ENCODE results near the gene HOXD8. TPM values are rescaled to one million over a fixed set of nuclear protein-coding genes. Genes with fewer than 3 reads are reported as not detected.
A peak's percentile ranks its signal among the peaks of the same experiment; 100 is the strongest.

The HOXD8 gene
- 6.4 and 8.2 TPM in 2 replicates for polyA plus RNA-seq (2012; rRNA removed)
- polyA plus RNA-seq (2012; cell fraction: cytosol; rRNA removed) = 9.8 and 10.2 TPM in 2 replicates
- 3.2 and 5.0 TPM in 2 replicates for polyA plus RNA-seq (2012; cell fraction: nucleus; rRNA removed)

GRCh38 chr2:176128982-176129796 lies at the start of gene HOXD8:
TSS of gene HOXD8 (plus strand) at chr2:176129705. CDS start at chr2:176130367, 662 bp downstream.
- Histone ChIP-seq H2AFZ (ENCODE audit: low read depth) (peak within 1 kb of the TSS; percentile 53), H3K27ac (ENCODE audit: low read depth in 2 of 2, low read length in 1 of 2) (peak within 1 kb of the TSS; percentile 62 to 63), H4K20me1 (ENCODE audit: insufficient read depth) (no peaks in the 10 kb centered on the region), H3K9me2 (no peaks in the 10 kb centered on the region), H3K36me3 (replicated peaks in 1 of 2; ENCODE audit: control insufficient read depth in 1 of 2, insufficient read depth in 2 of 2, low read length in 1 of 2) (no peaks in the 10 kb centered on the region), H3F3A (replicated peaks; ENCODE audit: insufficient read depth) (peaks cover 13% of the 10 kb centered on the region), H3K79me2 (ENCODE audit: insufficient read depth) (peaks cover 10% of the 10 kb centered on the region), H3K4me1 (ENCODE audit: control insufficient read depth in 1 of 2, insufficient read depth in 2 of 2, low read depth in 1 of 2, low read length in 1 of 2) (peaks cover 19 to 30% of the 10 kb centered on the region in 2 experiments; a peak in 3 of 4 replicates), H3K4me2 (peak within 1 kb of the TSS; percentile 85), H3K27me3 (ENCODE audit: insufficient read depth) (no peaks in the 10 kb centered on the region), H3K9me3 (no peaks in the 10 kb centered on the region), H3K4me3 (ENCODE audit: low read depth in 2 of 2, low read length in 1 of 2) (peak within 1 kb of the TSS; percentile 69), H3K9ac (peak within 1 kb of the TSS; percentile 66)
- peak; percentile 88 for DNase-seq
- POLR2A ChIA-PET = interaction anchor here (1.6 to 6.3 kb wide), 4 partner anchors 326 to 509 kb away, joined by 7 to 45 read pairs (median 24); no protein-coding TSS in a partner anchor
- 49% methylated on average over 31 of the region's 64 CpGs for WGBS (ENCODE audit: low lambda C conversion rate)
- CTCF ChIA-PET = interaction anchor here (0.9 to 26.1 kb wide), 7 partner anchors 9 to 1020 kb away, joined by 3 to 1047 read pairs (median 111); partner anchors contain the start of gene HOXD10
- peak; percentile 97 for TF ChIP-seq CHD2 (IDR thresholded peaks at IDR 0.05; ENCODE audit: low read length, partially characterized antibody)
- TF ChIP-seq EZH2phosphoT487 (IDR thresholded peaks at IDR 0.05; ENCODE audit: borderline replicate concordance, low read depth) = no peak
- TF ChIP-seq MEF2A (IDR thresholded peaks at IDR 0.05; ENCODE audit: borderline replicate concordance, low read depth) = peak; percentile 36; the same call in 1 of the 2 replicates
- peak; percentile 60 for TF ChIP-seq NFIC (IDR thresholded peaks at IDR 0.05; ENCODE audit: borderline replicate concordance)
- TF ChIP-seq CTCF (IDR thresholded peaks at IDR 0.05) = no peak
- no peak for TF ChIP-seq NRF1 (IDR thresholded peaks at IDR 0.05; ENCODE audit: low read depth, low read length)
- TF ChIP-seq MAX (IDR thresholded peaks at IDR 0.05; ENCODE audit: low read depth) = peak; percentile 90
- peak; percentile 66; the same call in 1 of the 2 replicates for TF ChIP-seq SIN3A (IDR thresholded peaks at IDR 0.05; ENCODE audit: borderline replicate concordance, low read depth, low read length)
- TF ChIP-seq USF1 (IDR thresholded peaks at IDR 0.05; ENCODE audit: borderline replicate concordance, low read depth) = no peak
- peak; percentile 64 for TF ChIP-seq RCOR1 (IDR thresholded peaks at IDR 0.05; ENCODE audit: low read length)
- peak; percentile 16; the same call in 1 of the 2 replicates for TF ChIP-seq TCF12 (IDR thresholded peaks at IDR 0.05)
- TF ChIP-seq JUND (IDR thresholded peaks at IDR 0.05) = peak; percentile 25; the same call in 1 of the 2 replicates
- no peak for TF ChIP-seq RXRA (IDR thresholded peaks at IDR 0.05; ENCODE audit: borderline replicate concordance, low read depth)
- TF ChIP-seq IRF3 (IDR thresholded peaks at IDR 0.05; ENCODE audit: low read depth, low read length) = no peak
- no peak for TF ChIP-seq GABPA (IDR thresholded peaks at IDR 0.05; ENCODE audit: low read depth)
- TF ChIP-seq FOSL2 (IDR thresholded peaks at IDR 0.05; ENCODE audit: borderline replicate concordance, low read depth) = no peak
- TF ChIP-seq TAF1 (IDR thresholded peaks at IDR 0.05; ENCODE audit: borderline replicate concordance, low read depth, low read length) = peak; percentile 85
- TF ChIP-seq MXI1 (IDR thresholded peaks at IDR 0.05; ENCODE audit: low read depth, low read length) = peak; percentile 38; the same call in 1 of the 2 replicates
- TF ChIP-seq PBX3 (IDR thresholded peaks at IDR 0.05) = peak; percentile 88
- TF ChIP-seq POLR2AphosphoS5 (IDR thresholded peaks at IDR 0.05; ENCODE audit: low read depth, low read length) = peak; percentile 47
- TF ChIP-seq RAD21 (IDR thresholded peaks at IDR 0.05; ENCODE audit: low read length) = no peak
- TF ChIP-seq SMC3 (IDR thresholded peaks at IDR 0.05; ENCODE audit: low read depth, low read length) = peak; percentile 32; the same call in 1 of the 2 replicates
- TF ChIP-seq EP300 (IDR thresholded peaks at IDR 0.05; ENCODE audit: borderline replicate concordance in 1 of 2, low read depth in 1 of 2, low read length in 1 of 2) = peak in 1 of 2 experiments; percentile 56; a peak in 1 of 4 replicates
- TF ChIP-seq FOXM1 (IDR thresholded peaks at IDR 0.05; ENCODE audit: low read depth) = no peak
- peak; percentile 28; the same call in 1 of the 2 replicates for TF ChIP-seq GATA2 (CRISPR knock-in tag; IDR thresholded peaks at IDR 0.05)

Measured in SK-N-SH (cell line).